Liver (tissue), 9 donors: ENCODE measurements around the gene ATF1. TPM values are rescaled to one million over a fixed set of nuclear protein-coding genes. Genes with fewer than 3 reads are reported as not detected.

Experiments used
- DNase-seq: peaks from one replicate; pipeline ENCODE4 v3.0.0-alpha.2; 2017; ENCODE audit warnings: low spot score
- H3K27ac ChIP-seq, 2 donors: one replicate each; pipeline ENCODE4 v1.7.0; 2013; ENCODE audit warnings: inconsistent platforms in 2 of 2, low read length in 2 of 2, control low read depth in 1 of 2, low read depth in 1 of 2, mild to moderate bottlenecking in 1 of 2
- H3K27me3 ChIP-seq, 4 donors: one replicate each; pipeline versions ENCODE4 v1.6.1 to v1.7.0; 2013; ENCODE audit warnings: low read length in 3 of 4, inconsistent platforms in 1 of 4, mild to moderate bottlenecking in 1 of 4, moderate library complexity in 1 of 4; ENCODE audit not compliant: control insufficient read depth in 4 of 4, insufficient read depth in 4 of 4
- H3K36me3 ChIP-seq, 4 donors: one replicate each; pipeline versions ENCODE4 v1.6.1 to v1.7.0; 2013; ENCODE audit warnings: low read length in 3 of 4, mild to moderate bottlenecking in 3 of 4, low read depth in 1 of 4, moderate library complexity in 1 of 4; ENCODE audit not compliant: control insufficient read depth in 4 of 4, insufficient read depth in 3 of 4
- H3K4me1 ChIP-seq, 4 donors: one replicate each; pipeline versions ENCODE4 v1.6.1 to v1.7.0; 2013; ENCODE audit warnings: low read length in 3 of 4, mild to moderate bottlenecking in 3 of 4, moderate library complexity in 1 of 4; ENCODE audit not compliant: control insufficient read depth in 4 of 4, insufficient read depth in 4 of 4
- H3K4me3 ChIP-seq, 3 donors: one replicate each; pipeline versions ENCODE4 v1.6.1 to v1.7.0; 2013; ENCODE audit warnings: low read length in 3 of 3, control low read depth in 1 of 3, low read depth in 1 of 3, mild to moderate bottlenecking in 1 of 3
- H3K9ac ChIP-seq, 2 donors: one replicate each; pipeline ENCODE4 v1.7.0; 2013; ENCODE audit warnings: low read length in 2 of 2, mild to moderate bottlenecking in 2 of 2, moderate library complexity in 2 of 2, control low read depth in 1 of 2, low read depth in 1 of 2
- H3K9me3 ChIP-seq, 4 donors: one replicate each; pipeline versions ENCODE4 v1.6.1 to v1.7.0; 2013; ENCODE audit warnings: low read length in 3 of 4; ENCODE audit not compliant: control insufficient read depth in 4 of 4
- EGR1 ChIP-seq, 2 donors: IDR thresholded peaks; 2 replicates each; pipeline ENCODE4 v1.6.1; 2016 to 2018; ENCODE audit warnings: antibody characterized with exemption in 2 of 2, low read depth in 2 of 2
- FOXA1 ChIP-seq: IDR thresholded peaks from 2 replicates; pipeline ENCODE4 v1.6.1; 2016; ENCODE audit warnings: antibody characterized with exemption
- FOXA2 ChIP-seq: IDR thresholded peaks from 2 replicates; pipeline ENCODE4 v1.6.1; 2016; ENCODE audit warnings: antibody characterized with exemption
- GABPA ChIP-seq, 2 donors: IDR thresholded peaks in 1 of 2; conservative IDR thresholded peaks in 1 of 2; 2 replicates each; pipeline ENCODE4 v1.6.1; 2016; ENCODE audit warnings: antibody characterized with exemption in 2 of 2, mild to moderate bottlenecking in 1 of 2, moderate library complexity in 1 of 2
- HNF4G ChIP-seq: IDR thresholded peaks from 2 replicates; pipeline ENCODE4 v1.6.1; 2016; ENCODE audit warnings: antibody characterized with exemption
- JUND ChIP-seq, 2 donors: IDR thresholded peaks; 2 replicates each; pipeline ENCODE4 v1.6.1; 2016; ENCODE audit warnings: antibody characterized with exemption in 2 of 2
- NR2F2 ChIP-seq: IDR thresholded peaks from 2 replicates; pipeline ENCODE4 v1.6.1; 2016; ENCODE audit warnings: antibody characterized with exemption
- RAD21 ChIP-seq, 2 donors: IDR thresholded peaks; 2 replicates each; pipeline ENCODE4 v1.6.1; 2016; ENCODE audit warnings: antibody characterized with exemption in 2 of 2, mild to moderate bottlenecking in 2 of 2
- RXRA ChIP-seq, 2 donors: IDR thresholded peaks; 2 replicates each; pipeline ENCODE4 v1.6.1; 2017 to 2018; ENCODE audit warnings: antibody characterized with exemption in 2 of 2, mild to moderate bottlenecking in 1 of 2
- SP1 ChIP-seq: IDR thresholded peaks from 2 replicates; pipeline ENCODE4 v1.6.1; 2018; ENCODE audit warnings: antibody characterized with exemption, mild to moderate bottlenecking
- TAF1 ChIP-seq: conservative IDR thresholded peaks from 2 replicates; pipeline ENCODE4 v1.6.1; 2016; ENCODE audit warnings: antibody characterized with exemption, mild to moderate bottlenecking
- YY1 ChIP-seq: IDR thresholded peaks from 2 replicates; pipeline ENCODE4 v1.6.1; 2016; ENCODE audit warnings: antibody characterized with exemption, mild to moderate bottlenecking
- WGBS: extraction: QIAGEN DNeasy Blood & Tissue Kit; methylation state at CpG from one replicate; pipeline ENCODE4 v1.1.7; 2013; 5-methylcytosine and 5-hydroxymethylcytosine counted together
- polyA plus RNA-seq, 2 donors: library from polyadenylated mRNA; stranded (reverse) in 1 of 2; unstranded in 1 of 2; fragments of 200-250 nt in 1 of 2; fragments of >200 nt in 1 of 2; fragmentation: Nextera tagmentation in 1 of 2; extraction: Ambion mirVana in 1 of 2; gene quantifications; one replicate each; pipeline versions ENCODE4 v1.2.1 to v1.2.3, GENCODE V29; 2013 to 2015
- total RNA-seq, 2 donors: library from RNA; depleted of rRNA; stranded (reverse); fragments of >200 nt; gene quantifications; one replicate each; pipeline ENCODE4 v1.2.3, GENCODE V29; 2014
- TF ChIP-seq, protein P1 (sequence below): IDR thresholded peaks from 2 replicates; pipeline ENCODE4 v1.6.1; 2016; ENCODE audit warnings: antibody characterized with exemption
- TF ChIP-seq, protein P2 (sequence below): fragments of 150-350 bp; IDR thresholded peaks from 2 replicates; pipeline ENCODE4 v1.5.1; 2017; ENCODE audit warnings: improper control_type of control experiment, low read depth, low read length; ENCODE audit not compliant: missing input control
- TF ChIP-seq, protein P3 (sequence below): IDR thresholded peaks from 2 replicates; pipeline ENCODE4 v1.6.1; 2016; ENCODE audit warnings: antibody characterized with exemption, mild to moderate bottlenecking
- TF ChIP-seq, protein P4 (sequence below): IDR thresholded peaks from 2 replicates; pipeline ENCODE4 v1.6.1; 2016; ENCODE audit warnings: antibody characterized with exemption
- TF ChIP-seq, protein P5 (sequence below): IDR thresholded peaks from 2 replicates; pipeline ENCODE4 v1.6.1; 2016; ENCODE audit warnings: antibody characterized with exemption
- donor health status: healthy.
- donor health status: healthy.
- donor health status: healthy.
- donor health status: healthy.
- donor health status: healthy.

Gene ATF1
- total and polyA plus RNA-seq, 4 donors: 6.3 to 17.0 (median 8.3) TPM

DNA sequence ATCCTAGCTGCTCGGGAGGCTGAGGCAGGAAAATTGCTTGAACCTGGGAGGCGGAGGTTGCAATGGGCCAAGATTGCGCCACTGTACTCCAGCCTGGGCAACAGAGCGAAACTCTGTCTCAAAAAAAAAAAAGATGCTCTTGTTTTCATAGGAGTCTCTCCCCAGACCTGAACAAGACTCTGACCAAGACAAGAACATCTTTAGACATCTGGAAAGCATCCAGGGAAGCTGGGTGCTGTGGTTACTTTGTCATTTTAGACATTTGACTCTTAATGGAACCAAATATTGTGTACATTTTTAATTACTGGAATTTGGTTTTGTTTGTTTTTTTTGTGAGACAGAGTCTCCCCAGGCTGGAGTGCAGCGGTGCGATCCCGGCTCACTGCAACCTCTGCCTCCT, 21.1 kb upstream of the ATF1 start:
- H3K9me3 ChIP-seq: no peaks in the 10 kb centered on the region
- H3K27ac ChIP-seq: no peak overlapping the region
- peaks cover 19 to 76% (median 70%) of the 10 kb centered on the region in 4 donors for H3K36me3 ChIP-seq
- TF ChIP-seq, protein P1, sequence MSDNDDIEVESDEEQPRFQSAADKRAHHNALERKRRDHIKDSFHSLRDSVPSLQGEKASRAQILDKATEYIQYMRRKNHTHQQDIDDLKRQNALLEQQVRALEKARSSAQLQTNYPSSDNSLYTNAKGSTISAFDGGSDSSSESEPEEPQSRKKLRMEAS: no peak
- no peak for TF ChIP-seq FOXA1
- TF ChIP-seq, protein P2, sequence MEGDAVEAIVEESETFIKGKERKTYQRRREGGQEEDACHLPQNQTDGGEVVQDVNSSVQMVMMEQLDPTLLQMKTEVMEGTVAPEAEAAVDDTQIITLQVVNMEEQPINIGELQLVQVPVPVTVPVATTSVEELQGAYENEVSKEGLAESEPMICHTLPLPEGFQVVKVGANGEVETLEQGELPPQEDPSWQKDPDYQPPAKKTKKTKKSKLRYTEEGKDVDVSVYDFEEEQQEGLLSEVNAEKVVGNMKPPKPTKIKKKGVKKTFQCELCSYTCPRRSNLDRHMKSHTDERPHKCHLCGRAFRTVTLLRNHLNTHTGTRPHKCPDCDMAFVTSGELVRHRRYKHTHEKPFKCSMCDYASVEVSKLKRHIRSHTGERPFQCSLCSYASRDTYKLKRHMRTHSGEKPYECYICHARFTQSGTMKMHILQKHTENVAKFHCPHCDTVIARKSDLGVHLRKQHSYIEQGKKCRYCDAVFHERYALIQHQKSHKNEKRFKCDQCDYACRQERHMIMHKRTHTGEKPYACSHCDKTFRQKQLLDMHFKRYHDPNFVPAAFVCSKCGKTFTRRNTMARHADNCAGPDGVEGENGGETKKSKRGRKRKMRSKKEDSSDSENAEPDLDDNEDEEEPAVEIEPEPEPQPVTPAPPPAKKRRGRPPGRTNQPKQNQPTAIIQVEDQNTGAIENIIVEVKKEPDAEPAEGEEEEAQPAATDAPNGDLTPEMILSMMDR: no peak
- no peak for TF ChIP-seq JUND (IDR thresholded peaks at IDR 0.05)
- no peak for TF ChIP-seq TAF1
- TF ChIP-seq RAD21 (IDR thresholded peaks at IDR 0.05): no peak
- TF ChIP-seq, protein P3, sequence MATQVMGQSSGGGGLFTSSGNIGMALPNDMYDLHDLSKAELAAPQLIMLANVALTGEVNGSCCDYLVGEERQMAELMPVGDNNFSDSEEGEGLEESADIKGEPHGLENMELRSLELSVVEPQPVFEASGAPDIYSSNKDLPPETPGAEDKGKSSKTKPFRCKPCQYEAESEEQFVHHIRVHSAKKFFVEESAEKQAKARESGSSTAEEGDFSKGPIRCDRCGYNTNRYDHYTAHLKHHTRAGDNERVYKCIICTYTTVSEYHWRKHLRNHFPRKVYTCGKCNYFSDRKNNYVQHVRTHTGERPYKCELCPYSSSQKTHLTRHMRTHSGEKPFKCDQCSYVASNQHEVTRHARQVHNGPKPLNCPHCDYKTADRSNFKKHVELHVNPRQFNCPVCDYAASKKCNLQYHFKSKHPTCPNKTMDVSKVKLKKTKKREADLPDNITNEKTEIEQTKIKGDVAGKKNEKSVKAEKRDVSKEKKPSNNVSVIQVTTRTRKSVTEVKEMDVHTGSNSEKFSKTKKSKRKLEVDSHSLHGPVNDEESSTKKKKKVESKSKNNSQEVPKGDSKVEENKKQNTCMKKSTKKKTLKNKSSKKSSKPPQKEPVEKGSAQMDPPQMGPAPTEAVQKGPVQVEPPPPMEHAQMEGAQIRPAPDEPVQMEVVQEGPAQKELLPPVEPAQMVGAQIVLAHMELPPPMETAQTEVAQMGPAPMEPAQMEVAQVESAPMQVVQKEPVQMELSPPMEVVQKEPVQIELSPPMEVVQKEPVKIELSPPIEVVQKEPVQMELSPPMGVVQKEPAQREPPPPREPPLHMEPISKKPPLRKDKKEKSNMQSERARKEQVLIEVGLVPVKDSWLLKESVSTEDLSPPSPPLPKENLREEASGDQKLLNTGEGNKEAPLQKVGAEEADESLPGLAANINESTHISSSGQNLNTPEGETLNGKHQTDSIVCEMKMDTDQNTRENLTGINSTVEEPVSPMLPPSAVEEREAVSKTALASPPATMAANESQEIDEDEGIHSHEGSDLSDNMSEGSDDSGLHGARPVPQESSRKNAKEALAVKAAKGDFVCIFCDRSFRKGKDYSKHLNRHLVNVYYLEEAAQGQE: no peak
- TF ChIP-seq, protein P4, sequence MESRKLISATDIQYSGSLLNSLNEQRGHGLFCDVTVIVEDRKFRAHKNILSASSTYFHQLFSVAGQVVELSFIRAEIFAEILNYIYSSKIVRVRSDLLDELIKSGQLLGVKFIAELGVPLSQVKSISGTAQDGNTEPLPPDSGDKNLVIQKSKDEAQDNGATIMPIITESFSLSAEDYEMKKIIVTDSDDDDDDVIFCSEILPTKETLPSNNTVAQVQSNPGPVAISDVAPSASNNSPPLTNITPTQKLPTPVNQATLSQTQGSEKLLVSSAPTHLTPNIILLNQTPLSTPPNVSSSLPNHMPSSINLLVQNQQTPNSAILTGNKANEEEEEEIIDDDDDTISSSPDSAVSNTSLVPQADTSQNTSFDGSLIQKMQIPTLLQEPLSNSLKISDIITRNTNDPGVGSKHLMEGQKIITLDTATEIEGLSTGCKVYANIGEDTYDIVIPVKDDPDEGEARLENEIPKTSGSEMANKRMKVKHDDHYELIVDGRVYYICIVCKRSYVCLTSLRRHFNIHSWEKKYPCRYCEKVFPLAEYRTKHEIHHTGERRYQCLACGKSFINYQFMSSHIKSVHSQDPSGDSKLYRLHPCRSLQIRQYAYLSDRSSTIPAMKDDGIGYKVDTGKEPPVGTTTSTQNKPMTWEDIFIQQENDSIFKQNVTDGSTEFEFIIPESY: no peak
- no peak for TF ChIP-seq SP1
- no peak for TF ChIP-seq FOXA2
- no peak for TF ChIP-seq EGR1 (IDR thresholded peaks at IDR 0.05; ENCODE audit: low read depth in 2 of 2)
- TF ChIP-seq RXRA (IDR thresholded peaks at IDR 0.05): no peak
- TF ChIP-seq, protein P5, sequence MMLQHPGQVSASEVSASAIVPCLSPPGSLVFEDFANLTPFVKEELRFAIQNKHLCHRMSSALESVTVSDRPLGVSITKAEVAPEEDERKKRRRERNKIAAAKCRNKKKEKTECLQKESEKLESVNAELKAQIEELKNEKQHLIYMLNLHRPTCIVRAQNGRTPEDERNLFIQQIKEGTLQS: no peak
- no peak for TF ChIP-seq NR2F2
- no peak for TF ChIP-seq HNF4G
- WGBS: 97% methylated on average over 7 of the region's 7 CpGs
- peaks cover 0 to 2% (median 0%) of the 10 kb centered on the region in 4 donors for H3K4me1 ChIP-seq
- no peaks in the 10 kb centered on the region for H3K27me3 ChIP-seq
- H3K9ac ChIP-seq: no peak overlapping the region
- H3K4me3 ChIP-seq: no peak overlapping the region
- DNase-seq: no peak

DNA sequence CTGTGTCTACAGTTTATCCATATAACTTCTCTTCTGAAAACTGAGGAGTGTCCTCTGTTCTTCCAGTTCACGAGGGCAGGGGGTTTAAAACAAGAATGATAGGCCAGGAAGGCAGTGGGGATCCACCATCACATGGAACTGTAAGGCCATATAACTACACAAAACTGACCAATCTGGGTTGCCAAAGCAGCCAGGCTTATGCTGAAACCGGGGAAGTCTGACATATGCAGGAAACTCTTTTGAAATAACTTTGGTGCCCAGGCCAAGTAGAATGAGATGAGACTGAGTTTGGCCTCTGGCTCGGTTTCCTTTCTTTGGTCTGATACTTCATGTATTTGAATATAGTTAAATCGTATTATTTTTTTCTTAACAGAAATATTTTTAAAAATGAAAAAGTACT, 18.0 kb upstream of the ATF1 start:
- Histone ChIP-seq H3K9me3 (no peaks in the 10 kb centered on the region), H3K4me1 (peaks cover 0 to 2% (median 0%) of the 10 kb centered on the region in 4 donors), H3K9ac (no peak overlapping the region), H3K27me3 (no peaks in the 10 kb centered on the region), H3K27ac (no peak overlapping the region), H3K36me3 (peaks cover 20 to 63% (median 54%) of the 10 kb centered on the region in 4 donors), H3K4me3 (no peak overlapping the region)
- no peak for DNase-seq
- WGBS: 91% methylated on average over 4 of the region's 4 CpGs
- no peak for TF ChIP-seq FOXA1
- TF ChIP-seq HNF4G: no peak
- TF ChIP-seq, protein P3: no peak
- no peak for TF ChIP-seq YY1
- TF ChIP-seq GABPA (IDR thresholded peaks at IDR 0.05 in 1 of 2, conservative IDR thresholded peaks at IDR 0.05 in 1 of 2): no peak
- TF ChIP-seq, protein P5: no peak
- TF ChIP-seq TAF1: no peak
- TF ChIP-seq FOXA2: no peak
- TF ChIP-seq RAD21 (IDR thresholded peaks at IDR 0.05): no peak
- no peak for TF ChIP-seq NR2F2
- TF ChIP-seq, protein P2: no peak
